ENCODE data around the gene CIP2A. TPM values are rescaled to one million over a fixed set of nuclear protein-coding genes. Genes with fewer than 3 reads are reported as not detected.

Gene CIP2A
- total and polyA plus RNA-seq, 2 experiments from 2014 or later: 10.5 to 13.9 TPM

DNA sequence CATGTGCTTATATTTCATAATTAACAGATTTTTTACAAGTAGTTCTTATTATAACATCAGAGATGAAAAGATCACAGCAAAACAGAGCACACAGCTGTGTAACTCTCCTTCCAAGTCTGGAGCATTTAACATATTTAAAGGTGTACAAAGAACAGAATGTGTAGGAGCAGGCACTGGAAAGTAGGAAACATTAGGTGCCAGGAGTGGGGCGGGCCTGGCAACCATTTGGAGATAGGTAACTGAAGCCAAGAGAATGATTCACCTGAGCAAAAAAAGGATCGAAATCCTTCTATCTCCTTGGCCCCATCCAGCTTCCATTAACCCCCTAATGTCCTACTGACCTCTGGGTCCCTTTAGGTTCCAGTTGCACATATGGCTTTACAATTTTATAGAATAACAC lies 76.6 kb downstream of the CIP2A start:
- H3K79me2 ChIP-seq (ENCODE audit: insufficient read depth): no peaks in the 10 kb centered on the region
- in situ Hi-C loops (cut with MboI): no loop called here
- H3K27me3 ChIP-seq (replicated peaks; ENCODE audit: insufficient read depth): 0 out of 2 replicates have a peak, but pooled peaks cover 4% of the 10 kb centered on the region
- H3K4me3 ChIP-seq: no peak overlapping the region
- H3F3A ChIP-seq (ENCODE audit: insufficient read depth): no peaks in the 10 kb centered on the region
- H4K20me1 ChIP-seq (ENCODE audit: insufficient read depth): no peaks in the 10 kb centered on the region
- H3K4me2 ChIP-seq (ENCODE audit: unreplicated experiment): no peak overlapping the region
- H3K9me2 ChIP-seq (ENCODE audit: insufficient read depth): no peaks in the 10 kb centered on the region
- TF ChIP-seq EZH2 (IDR thresholded peaks at IDR 0.05; ENCODE audit: insufficient read depth, poor library complexity, severe bottlenecking): no peak
- TF ChIP-seq EZH2phosphoT487 (IDR thresholded peaks at IDR 0.05; ENCODE audit: insufficient read depth, low read depth): no peak
- H2AFZ ChIP-seq: no peak overlapping the region
- H3K27ac ChIP-seq: no peak overlapping the region
- no peaks in the 10 kb centered on the region for H3K9me3 ChIP-seq (ENCODE audit: low read depth)
- no peak for DNase-seq
- H3K36me3 ChIP-seq (ENCODE audit: low read depth): no peaks in the 10 kb centered on the region
- no peak overlapping the region for H3K9ac ChIP-seq
- no peaks in the 10 kb centered on the region for H3K4me1 ChIP-seq (ENCODE audit: insufficient read depth)
- 48 to 62% methylated on average over 2 of the region's 2 CpGs for WGBS, 2 experiments (ENCODE audit: low coverage in 1 of 2, low lambda C conversion rate in 2 of 2, missing lambda C conversion rate in 2 of 2)

DNA sequence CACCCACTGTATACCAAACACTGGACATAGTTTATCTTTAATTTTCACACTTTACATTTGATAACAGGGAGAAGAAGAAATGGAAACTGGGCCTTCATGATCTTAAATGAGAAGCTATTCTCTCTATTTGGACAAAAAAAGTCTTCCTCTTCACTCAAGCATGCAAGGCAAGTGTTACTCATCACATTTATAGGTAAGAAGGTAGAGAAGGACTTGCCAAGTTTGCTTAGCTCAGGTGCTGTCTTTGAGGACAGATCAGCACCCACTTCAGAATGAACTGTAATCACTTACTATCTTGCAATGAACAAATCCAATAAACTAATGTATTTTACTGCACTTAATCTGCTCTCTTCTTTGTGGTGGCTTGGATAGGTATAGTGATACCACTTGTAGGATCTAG lies 77.7 kb downstream of the CIP2A start:
- Histone ChIP-seq H3K4me2 (ENCODE audit: unreplicated experiment) (no peak overlapping the region), H3K27me3 (replicated peaks; ENCODE audit: insufficient read depth) (0 out of 2 replicates have a peak, but pooled peaks cover 4% of the 10 kb centered on the region), H3K9me3 (ENCODE audit: low read depth) (no peaks in the 10 kb centered on the region), H3K4me3 (no peak overlapping the region), H4K20me1 (ENCODE audit: insufficient read depth) (no peaks in the 10 kb centered on the region), H3K9me2 (ENCODE audit: insufficient read depth) (no peaks in the 10 kb centered on the region), H3K27ac (no peak overlapping the region), H3F3A (ENCODE audit: insufficient read depth) (no peaks in the 10 kb centered on the region), H3K9ac (no peak overlapping the region), H3K79me2 (ENCODE audit: insufficient read depth) (no peaks in the 10 kb centered on the region), H3K36me3 (ENCODE audit: low read depth) (no peaks in the 10 kb centered on the region), H2AFZ (no peak overlapping the region), H3K4me1 (ENCODE audit: insufficient read depth) (no peaks in the 10 kb centered on the region)
- DNase-seq: no peak
- no peak for TF ChIP-seq EZH2 (IDR thresholded peaks at IDR 0.05; ENCODE audit: insufficient read depth, poor library complexity, severe bottlenecking)
- no peak for TF ChIP-seq EZH2phosphoT487 (IDR thresholded peaks at IDR 0.05; ENCODE audit: insufficient read depth, low read depth)
- in situ Hi-C loops (cut with MboI): no loop called here

DNA sequence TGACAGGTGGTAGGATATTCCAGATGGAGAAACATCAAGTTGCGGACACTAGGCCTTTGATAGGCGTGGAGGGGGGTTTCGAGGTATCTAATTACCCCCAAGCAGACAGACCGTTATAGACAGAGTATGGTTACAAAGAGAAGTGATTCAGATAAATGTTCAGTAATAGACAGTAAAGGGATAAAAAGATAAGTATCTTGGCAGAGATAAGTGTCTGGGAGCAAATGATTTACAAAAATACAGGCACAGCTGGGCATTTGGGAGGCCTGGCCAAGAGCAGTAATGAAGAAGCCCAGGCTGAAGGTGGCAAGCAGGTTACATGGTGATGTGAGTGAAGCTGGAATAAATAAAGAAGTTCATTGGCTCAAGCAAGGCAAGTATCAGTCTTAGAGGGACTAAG lies 78.2 kb downstream of the CIP2A start:
- H2AFZ ChIP-seq: no peak overlapping the region
- no peak overlapping the region for H3K27ac ChIP-seq
- H3K4me1 ChIP-seq (ENCODE audit: insufficient read depth): no peaks in the 10 kb centered on the region
- 0 out of 2 replicates have a peak, but pooled peaks cover 4% of the 10 kb centered on the region for H3K27me3 ChIP-seq (replicated peaks; ENCODE audit: insufficient read depth)
- no peak overlapping the region for H3K4me3 ChIP-seq
- WGBS, 2 experiments (ENCODE audit: low coverage in 1 of 2, low lambda C conversion rate in 2 of 2, missing lambda C conversion rate in 2 of 2): 86 to 90% methylated on average over 4 of the region's 4 CpGs
- no peaks in the 10 kb centered on the region for H3F3A ChIP-seq (ENCODE audit: insufficient read depth)
- no peaks in the 10 kb centered on the region for H4K20me1 ChIP-seq (ENCODE audit: insufficient read depth)
- no peak overlapping the region for H3K4me2 ChIP-seq (ENCODE audit: unreplicated experiment)
- no peaks in the 10 kb centered on the region for H3K79me2 ChIP-seq (ENCODE audit: insufficient read depth)
- H3K9me2 ChIP-seq (ENCODE audit: insufficient read depth): no peaks in the 10 kb centered on the region
- in situ Hi-C loops (cut with MboI): no loop called here
- no peak for TF ChIP-seq EZH2 (IDR thresholded peaks at IDR 0.05; ENCODE audit: insufficient read depth, poor library complexity, severe bottlenecking)
- TF ChIP-seq EZH2phosphoT487 (IDR thresholded peaks at IDR 0.05; ENCODE audit: insufficient read depth, low read depth): no peak
- H3K9ac ChIP-seq: no peak overlapping the region
- no peaks in the 10 kb centered on the region for H3K36me3 ChIP-seq (ENCODE audit: low read depth)
- no peaks in the 10 kb centered on the region for H3K9me3 ChIP-seq (ENCODE audit: low read depth)
- no peak for DNase-seq

DNA sequence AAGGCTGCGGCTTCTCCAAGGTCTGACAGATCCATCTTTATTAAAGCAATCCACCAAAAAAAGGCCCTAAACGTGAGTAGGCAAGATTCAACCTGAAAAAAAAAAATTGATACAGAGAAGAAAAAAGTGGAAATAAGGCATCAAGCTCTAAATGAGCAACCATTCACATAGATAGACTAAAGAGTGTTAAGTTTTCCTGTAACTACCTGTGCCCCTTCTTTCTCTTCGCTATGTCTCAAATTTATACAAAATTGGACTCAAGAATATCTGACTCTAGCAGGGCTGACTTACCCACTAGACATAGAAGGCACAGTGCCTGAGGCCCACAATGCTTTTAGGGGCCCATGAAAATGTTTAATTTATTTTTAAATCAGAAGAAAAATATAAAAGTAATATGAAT lies 78.7 kb downstream of the CIP2A start, which contains the start of gene MYH15:
Gene MYH15 (minus strand): TSS at position 101 of the 400 bp plus-strand sequence. CDS start 66 bp downstream, at position 35.
- H4K20me1 ChIP-seq (ENCODE audit: insufficient read depth): no peaks in the 10 kb centered on the region
- H3K9me2 ChIP-seq (ENCODE audit: insufficient read depth): no peaks in the 10 kb centered on the region
- H3K36me3 ChIP-seq (ENCODE audit: low read depth): no peaks in the 10 kb centered on the region
- in situ Hi-C loops (cut with MboI): no loop called here
- no peak within 1 kb of the TSS for H3K27ac ChIP-seq
- H3F3A ChIP-seq (ENCODE audit: insufficient read depth): no peaks in the 10 kb centered on the region
- no peaks in the 10 kb centered on the region for H3K79me2 ChIP-seq (ENCODE audit: insufficient read depth)
- no peak for DNase-seq
- no peak for TF ChIP-seq EZH2phosphoT487 (IDR thresholded peaks at IDR 0.05; ENCODE audit: insufficient read depth, low read depth)
- TF ChIP-seq EZH2 (IDR thresholded peaks at IDR 0.05; ENCODE audit: insufficient read depth, poor library complexity, severe bottlenecking): no peak
- no peak within 1 kb of the TSS for H3K4me3 ChIP-seq
- 0 out of 2 replicates have a peak, but pooled peaks cover 4% of the 10 kb centered on the region for H3K27me3 ChIP-seq (replicated peaks; ENCODE audit: insufficient read depth)
- 73 to 75% methylated on average over 3 of the region's 3 CpGs for WGBS, 2 experiments (ENCODE audit: low coverage in 1 of 2, low lambda C conversion rate in 2 of 2, missing lambda C conversion rate in 2 of 2)
- H3K4me1 ChIP-seq (ENCODE audit: insufficient read depth): no peaks in the 10 kb centered on the region
- H3K9ac ChIP-seq: no peak within 1 kb of the TSS
- H3K9me3 ChIP-seq (ENCODE audit: low read depth): no peaks in the 10 kb centered on the region
- no peak within 1 kb of the TSS for H2AFZ ChIP-seq
- H3K4me2 ChIP-seq (ENCODE audit: unreplicated experiment): no peak within 1 kb of the TSS

DNA sequence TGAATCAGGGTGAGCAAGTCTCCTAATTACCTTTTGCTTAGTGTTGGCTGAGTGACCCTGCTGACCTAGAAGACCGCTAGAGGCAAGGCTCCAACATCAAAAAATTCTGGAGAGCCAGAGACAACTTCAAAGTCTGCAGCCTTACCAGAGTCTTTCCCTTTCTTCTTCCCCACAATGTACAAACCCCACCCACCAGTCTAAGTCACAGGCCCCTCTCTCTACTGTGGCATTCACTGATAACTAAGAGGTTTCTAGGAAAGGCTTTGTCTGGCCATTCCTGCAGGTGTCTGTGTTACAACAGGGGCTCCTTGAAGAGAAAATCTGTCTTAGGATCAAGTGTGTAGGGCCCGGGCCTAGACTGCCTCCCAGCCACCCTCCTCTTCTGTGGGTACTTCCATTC lies 79.4 kb downstream of the CIP2A start:
- H3K9me3 ChIP-seq (ENCODE audit: low read depth): no peaks in the 10 kb centered on the region
- H2AFZ ChIP-seq: no peak overlapping the region
- H3K36me3 ChIP-seq (ENCODE audit: low read depth): no peaks in the 10 kb centered on the region
- no peaks in the 10 kb centered on the region for H3K9me2 ChIP-seq (ENCODE audit: insufficient read depth)
- H3K27me3 ChIP-seq (replicated peaks; ENCODE audit: insufficient read depth): no peaks in the 10 kb centered on the region
- no peak overlapping the region for H3K9ac ChIP-seq
- TF ChIP-seq EZH2phosphoT487 (IDR thresholded peaks at IDR 0.05; ENCODE audit: insufficient read depth, low read depth) (no peak), EZH2 (IDR thresholded peaks at IDR 0.05; ENCODE audit: insufficient read depth, poor library complexity, severe bottlenecking) (no peak)
- H3K79me2 ChIP-seq (ENCODE audit: insufficient read depth): no peaks in the 10 kb centered on the region
- H3K27ac ChIP-seq: no peak overlapping the region
- H4K20me1 ChIP-seq (ENCODE audit: insufficient read depth): no peaks in the 10 kb centered on the region
- no peak overlapping the region for H3K4me3 ChIP-seq
- no peak overlapping the region for H3K4me2 ChIP-seq (ENCODE audit: unreplicated experiment)
- in situ Hi-C loops (cut with MboI): no loop called here
- H3F3A ChIP-seq (ENCODE audit: insufficient read depth): no peaks in the 10 kb centered on the region
- WGBS, 2 experiments (ENCODE audit: low coverage in 1 of 2, low lambda C conversion rate in 2 of 2, missing lambda C conversion rate in 2 of 2): 75 to 80% methylated on average over 2 of the region's 2 CpGs
- no peaks in the 10 kb centered on the region for H3K4me1 ChIP-seq (ENCODE audit: insufficient read depth)
- no peak for DNase-seq
